A673 (cell line): ENCODE measurements around the gene TSHZ2. TPM values are rescaled to one million over a fixed set of nuclear protein-coding genes. Genes with fewer than 3 reads are reported as not detected.
"Not testable (repeated sequence)": the region's sequence is repeated elsewhere in the genome, so short reads cannot be mapped to it uniquely, and the experiment has no call there.

ENCODE experiments used
- BruUV-seq: library from RNA; stranded (reverse); fragments of 400-500 nt; replicated peaks from 2 replicates; lab custom pipeline; 2021; lab: Mats Ljungman, UMichigan
- CTCF ChIA-PET: fragments of 300-600 bp; sonication (Branson Sonifier 250); formaldehyde crosslinking; loops from one replicate; lab custom pipeline; 2022; ENCODE audit warnings: antibody characterized with exemption; lab: Charles Lee
- POLR2A ChIA-PET: fragments of 300-600 bp; sonication (Branson Sonifier 250); formaldehyde crosslinking; loops from one replicate; lab custom pipeline; 2022; ENCODE audit warnings: antibody characterized with exemption; ENCODE audit not compliant: low non-redundant PET; lab: Charles Lee
- DNase-seq: peaks from one replicate; pipeline ENCODE4 v3.0.0-alpha.2; 2015; ENCODE audit warnings: low spot score
- H3K27ac ChIP-seq: fragments of 200-600 bp; sonication (generic); 2 replicates; pipeline ENCODE4 v1.5.1; 2016; ENCODE audit warnings: mixed run types, low read depth, mild to moderate bottlenecking, mixed read lengths, antibody characterized with exemption, low read length; ENCODE audit not compliant: poor library complexity, severe bottlenecking
- H3K27me3 ChIP-seq: fragments of 200-600 bp; sonication (generic); replicated peaks from 2 replicates; pipeline ENCODE4 v1.6.1; 2017; ENCODE audit warnings: mixed run types, low read depth, mild to moderate bottlenecking, mixed read lengths, antibody characterized with exemption, low read length; ENCODE audit not compliant: insufficient read depth, poor library complexity
- H3K36me3 ChIP-seq: fragments of 200-600 bp; sonication (generic); 2 replicates; pipeline ENCODE4 v1.6.1; 2016; ENCODE audit warnings: mixed run types, mild to moderate bottlenecking, mixed read lengths, antibody characterized with exemption, low read length; ENCODE audit not compliant: insufficient read depth, poor library complexity, severe bottlenecking
- H3K4me1 ChIP-seq: fragments of 200-600 bp; sonication (generic); 2 replicates; pipeline ENCODE4 v1.6.1; 2017; ENCODE audit warnings: mixed run types, mild to moderate bottlenecking, mixed read lengths, antibody characterized with exemption, low read length; ENCODE audit not compliant: insufficient read depth, poor library complexity, severe bottlenecking
- H3K4me3 ChIP-seq: fragments of 200-600 bp; sonication (generic); 2 replicates; pipeline ENCODE4 v1.5.1; 2016; ENCODE audit warnings: low read depth, mixed run types, mild to moderate bottlenecking, mixed read lengths, low read length; ENCODE audit not compliant: poor library complexity, severe bottlenecking
- H3K9me3 ChIP-seq: fragments of 200-600 bp; sonication (generic); 2 replicates; pipeline ENCODE4 v1.6.1; 2016; ENCODE audit warnings: mixed run types, low read depth, mild to moderate bottlenecking, mixed read lengths, antibody characterized with exemption, low read length; ENCODE audit not compliant: poor library complexity, severe bottlenecking
- EZH2 ChIP-seq: fragments of 200-600 bp; sonication (generic); IDR thresholded peaks from 2 replicates; pipeline ENCODE4 v1.6.1; 2017; ENCODE audit warnings: borderline replicate concordance, low read depth, mild to moderate bottlenecking, mixed read lengths, antibody characterized with exemption, low read length; ENCODE audit not compliant: poor library complexity, severe bottlenecking
- intact Hi-C: fragments of 100-400 bp; cut with micrococcal nuclease; formaldehyde crosslinking; loops from one replicate; pipeline ENCODE4 v1.10.0; 2022; ENCODE audit not compliant: unreplicated experiment
- total RNA-seq: library from RNA; stranded (reverse); gene quantifications from 2 replicates; pipeline ENCODE4 v1.2.3, GENCODE V29; 2021
- TF ChIP-seq, protein P1 (sequence below): fragments of 300-800, 200-600 bp; sonication (generic); conservative IDR thresholded peaks from 2 replicates; pipeline ENCODE4 v1.5.1; 2017; ENCODE audit warnings: low read depth, mild to moderate bottlenecking, antibody characterized with exemption, low read length, moderate library complexity, mixed read lengths

The TSHZ2 gene
- total RNA-seq, 1 experiment from 2014 or later, result 4.1 TPM

DNA sequence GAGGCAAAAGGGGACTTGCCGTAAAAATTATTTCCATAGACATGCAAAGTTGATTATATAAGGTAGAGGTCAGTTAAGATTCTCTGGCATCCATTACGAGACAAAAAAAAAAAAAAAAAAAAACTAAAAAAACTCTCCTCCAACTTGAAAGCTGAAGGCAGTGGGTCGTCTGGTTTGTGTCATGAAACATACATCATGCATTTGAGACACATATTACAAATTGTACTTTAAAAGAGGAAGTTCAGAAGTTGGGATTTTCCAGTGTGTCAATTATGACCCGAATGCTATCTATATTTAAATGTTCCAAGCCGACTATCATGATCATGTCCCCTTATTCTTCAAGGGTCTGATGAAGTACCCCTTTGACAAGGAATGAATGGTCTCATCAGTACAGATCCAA is 496.4 kb downstream of the TSHZ2 start:
- no TSS peak for BruUV-seq
- H3K27ac ChIP-seq, result no peak overlapping the region
- DNase-seq, result no peak
- CTCF ChIA-PET, result no interaction called here
- POLR2A ChIA-PET, result no interaction called here
- H3K4me1 ChIP-seq, result peaks cover 5% of the 10 kb centered on the region
- no peaks in the 10 kb centered on the region for H3K9me3 ChIP-seq
- H3K4me3 ChIP-seq, result no peak overlapping the region
- H3K27me3 ChIP-seq, result no peaks in the 10 kb centered on the region
- no peaks in the 10 kb centered on the region for H3K36me3 ChIP-seq
- intact Hi-C loops, result no loop called here
- TF ChIP-seq EZH2, result no peak
- TF ChIP-seq, protein P1, sequence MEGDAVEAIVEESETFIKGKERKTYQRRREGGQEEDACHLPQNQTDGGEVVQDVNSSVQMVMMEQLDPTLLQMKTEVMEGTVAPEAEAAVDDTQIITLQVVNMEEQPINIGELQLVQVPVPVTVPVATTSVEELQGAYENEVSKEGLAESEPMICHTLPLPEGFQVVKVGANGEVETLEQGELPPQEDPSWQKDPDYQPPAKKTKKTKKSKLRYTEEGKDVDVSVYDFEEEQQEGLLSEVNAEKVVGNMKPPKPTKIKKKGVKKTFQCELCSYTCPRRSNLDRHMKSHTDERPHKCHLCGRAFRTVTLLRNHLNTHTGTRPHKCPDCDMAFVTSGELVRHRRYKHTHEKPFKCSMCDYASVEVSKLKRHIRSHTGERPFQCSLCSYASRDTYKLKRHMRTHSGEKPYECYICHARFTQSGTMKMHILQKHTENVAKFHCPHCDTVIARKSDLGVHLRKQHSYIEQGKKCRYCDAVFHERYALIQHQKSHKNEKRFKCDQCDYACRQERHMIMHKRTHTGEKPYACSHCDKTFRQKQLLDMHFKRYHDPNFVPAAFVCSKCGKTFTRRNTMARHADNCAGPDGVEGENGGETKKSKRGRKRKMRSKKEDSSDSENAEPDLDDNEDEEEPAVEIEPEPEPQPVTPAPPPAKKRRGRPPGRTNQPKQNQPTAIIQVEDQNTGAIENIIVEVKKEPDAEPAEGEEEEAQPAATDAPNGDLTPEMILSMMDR, result no peak

DNA sequence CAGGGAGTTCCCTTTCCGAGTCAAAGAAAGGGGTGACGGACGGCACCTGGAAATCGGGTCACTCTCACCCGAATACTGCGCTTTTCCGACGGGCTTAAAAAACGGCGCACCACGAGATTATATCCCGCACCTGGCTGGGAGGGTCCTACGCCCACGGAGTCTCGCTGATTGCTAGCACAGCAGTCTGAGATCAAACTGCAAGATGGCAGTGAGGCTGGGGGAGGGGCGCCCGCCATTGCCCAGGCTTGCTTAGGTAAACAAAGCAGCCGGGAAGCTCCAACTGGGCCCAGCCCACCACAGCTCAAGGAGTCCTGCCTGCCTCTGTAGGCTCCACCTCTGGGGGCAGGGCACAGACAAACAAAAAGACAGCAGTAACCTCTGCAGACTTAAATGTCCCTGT is 500.7 kb downstream of the TSHZ2 start:
- POLR2A ChIA-PET, H3K4me3 ChIP-seq, H3K4me1 ChIP-seq, CTCF ChIA-PET, H3K27ac ChIP-seq, H3K27me3 ChIP-seq, H3K9me3 ChIP-seq, DNase-seq, H3K36me3 ChIP-seq, BruUV-seq, intact Hi-C loops: not testable (repeated sequence)

DNA sequence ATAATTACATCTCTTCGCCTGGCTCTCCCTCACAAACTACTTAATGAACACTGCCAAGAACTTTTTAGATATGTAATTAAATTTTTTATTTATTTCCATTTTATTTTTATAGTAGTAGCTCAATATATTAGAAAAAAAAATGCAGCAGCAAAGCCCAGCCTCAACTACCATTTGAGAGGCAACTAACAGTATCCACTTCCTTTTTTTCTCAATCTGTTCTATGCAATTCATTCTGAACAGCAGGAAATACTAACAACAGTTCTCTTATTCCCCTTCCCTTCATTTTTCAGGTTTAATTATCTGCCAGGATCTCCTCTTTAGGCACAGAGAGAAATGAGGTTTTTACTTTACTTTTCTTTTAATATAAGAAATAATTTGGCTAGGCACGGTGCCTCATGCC is 508.8 kb downstream of the TSHZ2 start:
- CTCF ChIA-PET, result no interaction called here
- Histone ChIP-seq H3K4me1 (no peaks in the 10 kb centered on the region), H3K4me3 (no peak overlapping the region), H3K27ac (no peak overlapping the region), H3K27me3 (no peaks in the 10 kb centered on the region), H3K9me3 (no peaks in the 10 kb centered on the region), H3K36me3 (no peaks in the 10 kb centered on the region)
- BruUV-seq, result no TSS peak
- no peak for DNase-seq
- intact Hi-C loops, result no loop called here
- POLR2A ChIA-PET, result no interaction called here
- TF ChIP-seq EZH2, result no peak
- TF ChIP-seq, protein P1, result no peak

DNA sequence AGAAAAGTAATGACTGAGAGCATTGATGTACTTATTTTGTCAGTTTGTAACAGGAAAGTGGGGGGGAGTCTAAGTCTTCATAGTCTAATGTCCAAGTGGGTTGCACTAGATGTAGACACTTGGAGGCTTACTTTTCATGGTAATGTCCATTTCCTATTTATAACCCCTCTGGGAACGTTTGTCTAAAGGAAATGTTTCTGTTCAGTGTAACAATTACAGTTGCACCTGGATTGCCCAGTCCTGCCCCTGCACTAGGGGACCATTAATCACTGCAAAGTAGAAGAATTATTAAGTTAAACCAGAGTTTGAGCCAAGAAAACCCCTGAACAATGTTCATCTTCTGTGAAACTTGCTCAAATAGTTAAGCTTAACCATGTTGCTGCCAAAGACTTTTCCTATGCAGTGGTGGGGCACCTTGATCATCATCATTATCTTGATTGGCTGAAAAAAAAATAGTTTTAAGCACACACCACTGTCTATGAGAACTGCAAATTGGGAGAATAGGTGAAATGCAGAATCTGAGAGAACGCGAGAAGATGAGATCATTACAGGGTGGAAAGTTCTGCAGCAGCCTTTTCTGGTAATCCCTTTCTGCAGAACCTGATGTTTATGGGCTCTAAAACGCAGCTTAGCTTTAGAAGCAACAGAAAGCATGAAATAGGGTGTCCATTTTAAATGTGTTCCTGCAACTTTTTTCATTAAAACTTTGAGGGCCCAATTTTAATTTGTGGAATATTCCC is 515.5 kb downstream of the TSHZ2 start:
- no peaks in the 10 kb centered on the region for H3K9me3 ChIP-seq
- ChIA-PET CTCF (no interaction called here), POLR2A (no interaction called here)
- H3K27me3 ChIP-seq, result no peaks in the 10 kb centered on the region
- no TSS peak for BruUV-seq
- DNase-seq, result no peak
- no peak overlapping the region for H3K4me3 ChIP-seq
- no peak overlapping the region for H3K27ac ChIP-seq
- no peak for TF ChIP-seq EZH2
- TF ChIP-seq, protein P1, result no peak
- H3K4me1 ChIP-seq, result peaks cover 22% of the 10 kb centered on the region
- H3K36me3 ChIP-seq, result no peaks in the 10 kb centered on the region
- intact Hi-C loops, result no loop called here
